HepG2 (cell line): ENCODE results near the gene SCN8A. TPM values are rescaled to one million over a fixed set of nuclear protein-coding genes. Genes with fewer than 3 reads are reported as not detected.

Experiments
- BATF2 ChIP-seq: sonication (generic); formaldehyde crosslinking; IDR thresholded peaks from 2 replicates; pipeline ENCODE4 v1.8.0; 2022; ENCODE audit warnings: mild to moderate bottlenecking, missing genetic modification reagents, moderate library complexity
- E2F5 ChIP-seq: sonication (generic); formaldehyde crosslinking; conservative IDR thresholded peaks from 2 replicates; pipeline ENCODE4 v1.4.0; 2020; ENCODE audit warnings: missing genetic modification reagents
- EEA1 ChIP-seq: sonication (generic); formaldehyde crosslinking; IDR thresholded peaks from 2 replicates; pipeline ENCODE4 v1.5.1; 2020; ENCODE audit warnings: mild to moderate bottlenecking, missing genetic modification reagents, borderline replicate concordance
- GPN1 ChIP-seq: sonication (generic); formaldehyde crosslinking; IDR thresholded peaks from 2 replicates; pipeline ENCODE4 v1.5.1; 2020; ENCODE audit warnings: missing genetic modification reagents, borderline replicate concordance
- HNRNPUL1 ChIP-seq: fragments of 200-400 bp; formaldehyde crosslinking; IDR thresholded peaks from 2 replicates; pipeline ENCODE4 v1.6.1; 2017; ENCODE audit warnings: low read depth, mild to moderate bottlenecking, low read length, moderate library complexity
- NFAT5 ChIP-seq: sonication (generic); formaldehyde crosslinking; IDR thresholded peaks from 2 replicates; pipeline ENCODE4 v1.4.0; 2020; ENCODE audit warnings: missing genetic modification reagents
- NR2C2 ChIP-seq: sonication (generic); formaldehyde crosslinking; IDR thresholded peaks from 2 replicates; pipeline ENCODE4 v1.4.0; 2020; ENCODE audit warnings: missing genetic modification reagents, mild to moderate bottlenecking, moderate library complexity, borderline replicate concordance
- SP140L ChIP-seq: sonication (generic); formaldehyde crosslinking; IDR thresholded peaks from 2 replicates; pipeline ENCODE4 v1.4.0; 2020; ENCODE audit warnings: missing genetic modification reagents, borderline replicate concordance
- ZNF12 ChIP-seq: sonication (generic); formaldehyde crosslinking; IDR thresholded peaks from 2 replicates; pipeline ENCODE4 v1.5.0; 2020; ENCODE audit warnings: missing genetic modification reagents
- ZNF496 ChIP-seq: sonication (generic); formaldehyde crosslinking; IDR thresholded peaks from 2 replicates; pipeline ENCODE4 v1.8.1; 2023; ENCODE audit warnings: mild to moderate bottlenecking, moderate library complexity, missing genetic modification reagents; ENCODE audit not compliant: insufficient replicate concordance
- ZNF597 ChIP-seq: sonication (generic); formaldehyde crosslinking; IDR thresholded peaks from 2 replicates; pipeline ENCODE4 v1.5.0; 2020; ENCODE audit warnings: missing genetic modification reagents
- ZNF780A ChIP-seq: sonication (generic); formaldehyde crosslinking; IDR thresholded peaks from 2 replicates; pipeline ENCODE4 v1.8.0; 2022; ENCODE audit warnings: mild to moderate bottlenecking, missing genetic modification reagents, moderate library complexity
- polyA plus RNA-seq, 8 experiments: library from polyadenylated mRNA; depleted of rRNA in 3 of 8; stranded (reverse) in 7 of 8; unstranded in 1 of 8; fragments of >200 nt; fragmentation: Illumina TruSeq in 4 of 8; extraction: Trizol in 4 of 8; gene quantifications; 2 replicates each; pipeline versions ENCODE4 v1.2.1 to v1.2.3, GENCODE V29; 2011 to 2016; ENCODE audit warnings: low read depth in 4 of 8, missing spikeins in 1 of 8, mixed read lengths in 1 of 8; ENCODE audit not compliant: insufficient read depth in 1 of 8
- total RNA-seq, 5 experiments: library from RNA; depleted of rRNA; stranded (reverse); fragments of >200 nt; fragmentation: Illumina TruSeq; extraction: Trizol; gene quantifications; 2 replicates each; pipeline ENCODE4 v1.2.3, GENCODE V29; 2016; ENCODE audit warnings: low read depth in 1 of 5

SCN8A gene
- total and polyA plus RNA-seq, 2 of the 13 experiments (the other 11 are each of a cell fraction or from before 2014, with no cell fraction given): 0.57 to 1.4 TPM

- TF ChIP-seq NR2C2 (CRISPR knock-in tag): no peak
- no peak for TF ChIP-seq E2F5 (CRISPR knock-in tag)
- no peak for TF ChIP-seq ZNF597 (CRISPR knock-in tag)
- no peak for TF ChIP-seq GPN1 (CRISPR knock-in tag)
- TF ChIP-seq HNRNPUL1: no peak
- TF ChIP-seq BATF2 (CRISPR knock-in tag): no peak
- no peak for TF ChIP-seq ZNF496 (CRISPR knock-in tag)
- TF ChIP-seq NFAT5 (CRISPR knock-in tag): no peak
- no peak for TF ChIP-seq ZNF12 (CRISPR knock-in tag)
- TF ChIP-seq EEA1 (CRISPR knock-in tag): no peak
- no peak for TF ChIP-seq SP140L
- TF ChIP-seq ZNF780A (CRISPR knock-in tag): no peak
Measured at GRCh38 chr12:51784688-51785087, 193.7 kb downstream of the SCN8A start (continued).
